OCI-LY7 (cell line): Measurements from ENCODE around the gene GSC2. TPM values are rescaled to one million over a fixed set of nuclear protein-coding genes. Genes with fewer than 3 reads are reported as not detected.

Source experiments
- BruUV-seq: library from RNA; stranded (reverse); fragments of 400-500 nt; replicated peaks from 2 replicates; lab custom pipeline; 2021; lab: Mats Ljungman, UMichigan
- CTCF ChIA-PET: fragments of 300-600 bp; sonication (Branson Sonifier 250); formaldehyde crosslinking; loops from one replicate; lab custom pipeline; 2022; ENCODE audit warnings: antibody characterized with exemption; ENCODE audit not compliant: unreplicated experiment; lab: Charles Lee
- POLR2A ChIA-PET: fragments of 300-600 bp; sonication (Branson Sonifier 250); formaldehyde crosslinking; loops from one replicate; lab custom pipeline; 2022; ENCODE audit warnings: antibody characterized with exemption; lab: Charles Lee
- DNase-seq: peaks from one replicate; pipeline ENCODE4 v3.0.0-alpha.2; 2015; ENCODE audit warnings: low spot score
- H2AFZ ChIP-seq: fragments of 200-600 bp; sonication (generic), shearing (Covaris generic); 2 replicates; pipeline ENCODE4 v1.6.1; 2014; ENCODE audit warnings: mild to moderate bottlenecking, antibody characterized with exemption, low read length, moderate library complexity
- H3K27ac ChIP-seq: fragments of 200-600 bp; sonication (generic); 2 replicates; pipeline ENCODE4 v1.5.1; 2014; ENCODE audit warnings: mixed run types, low read depth, mild to moderate bottlenecking, moderate library complexity, low read length, inconsistent platforms; ENCODE audit not compliant: poor library complexity, severe bottlenecking
- H3K36me3 ChIP-seq: fragments of 200-600 bp; sonication (generic); 2 replicates; pipeline ENCODE4 v1.6.1; 2014; ENCODE audit warnings: mild to moderate bottlenecking, antibody characterized with exemption, low read length, moderate library complexity, mixed read lengths; ENCODE audit not compliant: insufficient read depth
- H3K4me1 ChIP-seq: fragments of 200-600 bp; sonication (generic); 2 replicates; pipeline ENCODE4 v1.5.1; 2014; ENCODE audit warnings: mild to moderate bottlenecking, low read length; ENCODE audit not compliant: insufficient read depth, poor library complexity, severe bottlenecking
- H3K4me2 ChIP-seq: fragments of 200-600 bp; sonication (generic); 2 replicates; pipeline ENCODE4 v1.6.1; 2014; ENCODE audit warnings: mild to moderate bottlenecking, low read length
- H3K4me3 ChIP-seq: fragments of 200-600 bp; sonication (generic); 2 replicates; pipeline ENCODE4 v1.5.1; 2014; ENCODE audit warnings: mild to moderate bottlenecking, low read depth, low read length; ENCODE audit not compliant: poor library complexity, severe bottlenecking
- H3K79me2 ChIP-seq: fragments of 200-600 bp; sonication (generic); 2 replicates; pipeline ENCODE4 v1.6.1; 2016; ENCODE audit warnings: low read depth, mild to moderate bottlenecking, low read length, moderate library complexity, mixed read lengths; ENCODE audit not compliant: insufficient read depth
- H3K9me2 ChIP-seq: fragments of 200-600 bp; sonication (generic); 2 replicates; pipeline ENCODE4 v1.6.1; 2016; ENCODE audit warnings: mild to moderate bottlenecking, low read length, mixed read lengths; ENCODE audit not compliant: insufficient read depth
- H3K9me3 ChIP-seq: fragments of 200-600 bp; sonication (generic); 2 replicates; pipeline ENCODE4 v1.6.1; 2014; ENCODE audit warnings: mild to moderate bottlenecking, mixed run types, low read length, mixed read lengths
- H4K20me1 ChIP-seq: fragments of 200-600 bp; sonication (generic); 2 replicates; pipeline ENCODE4 v1.6.1; 2014; ENCODE audit warnings: mild to moderate bottlenecking, antibody characterized with exemption, low read length, moderate library complexity, mixed read lengths; ENCODE audit not compliant: insufficient read depth
- CTCF ChIP-seq: fragments of 200-600 bp; sonication (generic); conservative IDR thresholded peaks from 2 replicates; pipeline ENCODE4 v1.5.1; 2014; ENCODE audit warnings: mild to moderate bottlenecking, antibody characterized with exemption, low read length, moderate library complexity, mixed read lengths
- EZH2phosphoT487 ChIP-seq: fragments of 200-600 bp; sonication (generic); IDR thresholded peaks from 2 replicates; pipeline ENCODE4 v1.6.1; 2018; ENCODE audit warnings: low read depth, borderline replicate concordance, mild to moderate bottlenecking, mixed run types, antibody characterized with exemption, low read length, moderate library complexity, mixed read lengths
- intact Hi-C: fragments of 100-400 bp; cut with micrococcal nuclease; formaldehyde crosslinking; loops from one replicate; pipeline ENCODE4 v1.10.0; 2022; ENCODE audit not compliant: unreplicated experiment
- total RNA-seq, 2 experiments: library from RNA; depleted of rRNA in 1 of 2; stranded (reverse); fragments of >200 nt in 1 of 2; shearing (Covaris generic) in 1 of 2; gene quantifications; 2 replicates each; pipeline ENCODE4 v1.2.3, GENCODE V29; 2014 to 2022

Gene GSC2
- total RNA-seq, 2 experiments from 2014 or later, result not detected

DNA sequence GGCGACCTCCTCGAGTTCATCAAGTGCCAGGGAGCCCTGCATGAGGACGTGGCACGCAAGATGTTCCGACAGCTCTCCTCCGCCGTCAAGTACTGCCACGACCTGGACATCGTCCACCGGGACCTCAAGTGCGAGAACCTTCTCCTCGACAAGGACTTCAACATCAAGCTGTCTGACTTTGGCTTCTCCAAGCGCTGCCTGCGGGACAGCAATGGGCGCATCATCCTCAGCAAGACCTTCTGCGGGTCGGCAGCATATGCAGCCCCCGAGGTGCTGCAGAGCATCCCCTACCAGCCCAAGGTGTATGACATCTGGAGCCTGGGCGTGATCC is 18.4 kb downstream of the GSC2 start:
- no peaks in the 10 kb centered on the region for H3K9me2 ChIP-seq
- no peak overlapping the region for H3K4me3 ChIP-seq
- no peaks in the 10 kb centered on the region for H3K79me2 ChIP-seq
- intact Hi-C loops, result no loop called here
- POLR2A ChIA-PET, result interaction anchor here (0.9 kb wide), 1 partner anchor 10 kb away, joined by 3 read pairs; no protein-coding TSS in a partner anchor
- peaks cover 29% of the 10 kb centered on the region for H3K36me3 ChIP-seq
- no peaks in the 10 kb centered on the region for H4K20me1 ChIP-seq
- DNase-seq, result no peak
- BruUV-seq, result no TSS peak
- peaks cover 10% of the 10 kb centered on the region for H3K4me1 ChIP-seq
- CTCF ChIA-PET, result no interaction called here
- no peak for TF ChIP-seq CTCF
- no peak for TF ChIP-seq EZH2phosphoT487
- H3K9me3 ChIP-seq, result no peaks in the 10 kb centered on the region
- H2AFZ ChIP-seq, result no peak overlapping the region
- no peak overlapping the region for H3K27ac ChIP-seq
- no peak overlapping the region for H3K4me2 ChIP-seq

DNA sequence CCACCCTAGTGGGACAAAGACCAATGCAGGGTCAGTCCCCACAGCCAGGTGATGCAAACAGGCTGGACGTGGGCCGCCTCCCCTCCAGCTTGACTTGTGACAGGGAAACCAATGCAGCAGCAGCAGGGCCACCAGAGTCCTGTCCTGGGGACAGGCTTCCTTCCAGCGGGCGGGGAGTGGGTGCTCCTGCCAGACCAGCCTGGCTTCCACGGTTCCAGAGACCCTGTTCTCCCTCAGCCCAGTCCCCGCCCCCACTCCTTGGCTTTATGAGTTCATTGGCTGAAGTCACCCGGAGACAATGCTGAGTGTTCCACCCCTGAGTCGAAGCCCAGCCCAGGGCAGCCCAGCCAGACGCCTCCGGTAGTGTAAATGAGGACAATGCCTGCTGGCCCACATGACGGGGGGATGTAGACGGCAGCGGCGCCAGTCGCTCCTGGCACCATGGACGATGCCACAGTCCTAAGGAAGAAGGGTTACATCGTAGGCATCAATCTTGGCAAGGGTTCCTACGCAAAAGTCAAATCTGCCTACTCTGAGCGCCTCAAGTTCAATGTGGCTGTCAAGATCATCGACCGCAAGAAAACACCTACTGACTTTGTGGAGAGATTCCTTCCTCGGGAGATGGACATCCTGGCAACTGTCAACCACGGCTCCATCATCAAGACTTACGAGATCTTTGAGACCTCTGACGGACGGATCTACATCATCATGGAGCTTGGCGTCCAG is 19.0 kb downstream of the GSC2 start, which contains the start of gene TSSK2:
TSS of gene TSSK2 (plus strand) at position 350 of the 726 bp plus-strand sequence. CDS start at position 442, 92 bp downstream.
- no TSS peak for BruUV-seq
- H3K27ac ChIP-seq, result no peak within 1 kb of the TSS

DNA sequence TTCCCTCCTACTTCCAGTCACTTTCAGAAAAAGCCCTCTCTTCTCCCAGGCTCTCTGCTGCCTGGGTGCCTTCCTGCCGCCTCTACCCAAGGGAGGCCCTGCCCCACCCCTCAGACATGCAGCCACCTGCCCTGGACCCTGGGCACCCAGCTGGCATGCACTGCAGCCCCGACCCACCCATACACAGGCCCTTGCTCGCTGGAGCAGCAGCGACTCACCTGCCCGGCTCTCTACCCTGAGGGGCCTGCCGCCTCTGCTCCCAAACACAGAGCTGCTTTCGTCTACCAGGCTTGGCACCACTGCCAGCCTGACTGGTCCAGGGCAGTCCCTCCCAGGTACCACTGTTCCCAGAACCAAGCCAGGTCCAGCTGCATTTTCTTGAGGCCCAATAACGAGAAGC is 20.2 kb downstream of the GSC2 start:
- no peak for DNase-seq
- Histone ChIP-seq H3K4me1 (peaks cover 10% of the 10 kb centered on the region), H3K27ac (no peak overlapping the region), H3K9me2 (no peaks in the 10 kb centered on the region), H3K9me3 (no peaks in the 10 kb centered on the region), H3K4me2 (no peak overlapping the region), H2AFZ (no peak overlapping the region), H4K20me1 (no peaks in the 10 kb centered on the region), H3K4me3 (no peak overlapping the region), H3K79me2 (no peaks in the 10 kb centered on the region), H3K36me3 (peaks cover 24% of the 10 kb centered on the region)
- ChIA-PET CTCF (no interaction called here), POLR2A (interaction anchor here (0.6 to 0.7 kb wide), 3 partner anchors 40 to 1534 kb away, joined by 3 to 4 read pairs (median 3); no protein-coding TSS in a partner anchor)
- TF ChIP-seq EZH2phosphoT487 (no peak), CTCF (no peak)
- no TSS peak for BruUV-seq
- intact Hi-C loops, result no loop called here

More for the DNA sequence above, 19.0 kb downstream of the GSC2 start, which contains the start of gene TSSK2:
- DNase-seq, result no peak
- H3K4me2 ChIP-seq, result no peak within 1 kb of the TSS
- no peaks in the 10 kb centered on the region for H3K9me3 ChIP-seq
- no peak for TF ChIP-seq EZH2phosphoT487
- peaks cover 10% of the 10 kb centered on the region for H3K4me1 ChIP-seq
- H4K20me1 ChIP-seq, result no peaks in the 10 kb centered on the region
- H2AFZ ChIP-seq, result no peak within 1 kb of the TSS
- ChIA-PET CTCF (no interaction called here), POLR2A (interaction anchor here (0.9 kb wide), 1 partner anchor 10 kb away, joined by 3 read pairs; no protein-coding TSS in a partner anchor)
- H3K79me2 ChIP-seq, result no peaks in the 10 kb centered on the region
- H3K4me3 ChIP-seq, result no peak within 1 kb of the TSS
- H3K36me3 ChIP-seq, result peaks cover 24% of the 10 kb centered on the region
- intact Hi-C loops, result no loop called here
- H3K9me2 ChIP-seq, result no peaks in the 10 kb centered on the region
